Myocyte (in vitro differentiated cells): ENCODE results near the gene TSPAN5. TPM values are rescaled to one million over a fixed set of nuclear protein-coding genes. Genes with fewer than 3 reads are reported as not detected.
"Not testable (repeated sequence)": the region's sequence is repeated elsewhere in the genome, so short reads cannot be mapped to it uniquely, and the experiment has no call there.

ENCODE experiments used
- DNase-seq: peaks from one replicate; pipeline ENCODE4 v3.0.0-alpha.2; 2012; ENCODE audit warnings: low read depth
- total RNA-seq: library from RNA; depleted of rRNA; stranded (reverse); fragments of >200 nt; gene quantifications from 2 replicates; pipeline ENCODE4 v1.2.3, GENCODE V29; 2014

Gene TSPAN5
- total RNA-seq, 1 donor from 2014 or later, result 14.1 TPM

DNA sequence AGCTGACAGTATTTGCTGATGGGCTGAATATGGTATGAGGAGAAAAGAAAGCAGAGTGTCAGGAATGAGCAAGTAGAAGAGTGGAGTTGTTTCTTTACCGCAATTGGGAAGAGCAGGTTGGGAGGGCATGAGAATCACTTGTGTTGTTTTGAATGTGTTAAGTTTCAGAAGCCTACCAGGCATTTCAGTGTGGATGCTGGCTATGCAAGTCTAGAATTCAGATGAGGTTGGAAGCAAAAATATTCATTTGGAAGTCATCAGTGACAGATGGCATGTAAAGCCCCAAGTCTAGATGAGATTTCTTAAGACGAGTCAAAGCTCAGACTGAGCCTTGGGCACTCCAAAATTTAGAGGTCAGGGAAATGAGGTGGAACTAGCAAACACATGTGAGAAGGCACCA lies 156.4 kb downstream of the TSPAN5 start:
- no peak for DNase-seq

DNA sequence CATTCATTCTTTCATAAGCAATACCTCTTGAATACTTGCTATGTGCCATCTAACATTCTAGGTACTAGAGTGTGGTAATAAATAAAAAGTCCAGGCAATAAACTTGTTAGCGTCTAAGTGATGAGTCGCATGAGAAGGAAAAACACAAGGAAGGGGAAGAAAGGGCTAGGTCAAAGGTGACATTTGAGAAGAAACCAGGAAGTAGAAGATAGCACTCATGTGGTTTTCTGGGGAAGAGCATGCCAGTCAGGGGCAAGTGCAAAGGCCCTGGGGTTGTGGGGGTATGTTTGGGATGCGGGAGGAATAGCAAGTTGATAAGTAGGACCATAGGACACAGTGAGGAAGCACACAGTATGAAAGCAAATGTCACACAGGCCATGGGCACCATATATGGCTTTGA lies 157.0 kb downstream of the TSPAN5 start:
- no peak for DNase-seq

DNA sequence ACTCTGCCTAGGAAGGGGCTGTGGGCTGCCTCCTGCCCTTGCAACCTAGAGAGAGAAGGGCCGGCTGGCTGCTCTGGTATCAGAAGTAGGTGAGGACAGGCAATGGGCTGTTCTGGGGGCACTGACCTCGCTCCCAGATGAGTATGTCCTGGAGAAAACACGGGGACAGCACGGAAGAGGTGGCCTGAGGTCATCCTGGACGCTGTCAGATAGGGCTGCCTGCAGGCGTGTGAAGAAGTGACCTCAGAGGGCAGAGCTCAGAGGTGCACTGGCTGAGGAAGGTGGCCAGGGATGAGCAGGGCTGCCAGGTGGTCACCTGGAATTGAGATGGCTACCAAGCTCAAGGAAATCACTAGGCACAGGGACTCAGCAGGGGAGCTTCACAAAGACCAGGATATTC lies 159.6 kb downstream of the TSPAN5 start:
- DNase-seq, result no peak

DNA sequence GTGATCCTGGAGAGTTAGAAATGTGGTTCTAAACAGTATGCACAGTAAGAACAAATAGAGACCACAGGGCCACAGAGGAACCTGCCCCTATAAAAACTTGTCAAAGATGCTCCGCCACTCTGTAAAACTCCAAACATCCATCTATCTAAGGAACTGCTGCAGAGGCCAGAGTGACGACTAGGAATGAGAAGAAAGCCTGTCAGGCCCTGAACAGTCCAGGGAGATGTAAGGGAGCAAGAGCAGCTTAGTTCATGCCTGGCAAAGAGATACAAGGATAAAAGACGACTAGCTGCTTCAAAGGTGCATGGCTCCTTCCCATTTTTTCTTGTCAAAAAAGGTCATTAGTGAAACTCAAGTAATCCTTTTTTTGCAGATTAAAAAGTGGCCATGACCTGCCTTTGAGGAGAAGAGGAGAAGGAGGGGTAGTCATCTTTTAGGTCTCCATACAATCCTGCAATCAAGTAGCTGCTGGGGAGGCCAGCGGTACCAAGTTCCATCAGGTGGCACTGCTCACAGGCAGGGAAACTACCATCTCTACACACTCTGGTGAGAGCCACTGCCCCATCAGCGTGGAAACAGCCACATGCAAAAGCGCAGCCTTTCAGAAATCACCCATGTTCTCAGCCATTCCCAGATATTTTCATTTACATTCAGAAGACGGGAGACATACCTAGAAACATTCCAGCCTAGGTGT lies 162.1 kb downstream of the TSPAN5 start:
- no peak for DNase-seq

DNA sequence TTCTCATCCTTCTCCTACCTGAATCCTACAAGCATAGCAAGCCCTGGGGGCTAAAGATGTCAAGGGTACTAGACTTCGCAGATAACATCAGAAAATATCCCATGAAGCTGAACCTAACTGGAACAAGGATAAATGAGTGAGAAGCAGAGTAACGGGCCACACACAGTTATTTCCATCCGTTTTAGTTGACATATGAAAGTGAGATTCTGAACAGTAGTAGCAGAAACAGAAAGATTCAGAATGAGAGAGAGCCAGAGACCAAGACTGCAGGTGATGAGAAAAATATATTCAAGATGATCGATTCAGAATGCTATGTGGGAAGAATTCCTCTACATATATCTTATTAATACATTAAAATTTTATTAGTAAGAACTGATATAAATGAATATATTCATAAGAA lies 165.1 kb downstream of the TSPAN5 start:
- no peak for DNase-seq

DNA sequence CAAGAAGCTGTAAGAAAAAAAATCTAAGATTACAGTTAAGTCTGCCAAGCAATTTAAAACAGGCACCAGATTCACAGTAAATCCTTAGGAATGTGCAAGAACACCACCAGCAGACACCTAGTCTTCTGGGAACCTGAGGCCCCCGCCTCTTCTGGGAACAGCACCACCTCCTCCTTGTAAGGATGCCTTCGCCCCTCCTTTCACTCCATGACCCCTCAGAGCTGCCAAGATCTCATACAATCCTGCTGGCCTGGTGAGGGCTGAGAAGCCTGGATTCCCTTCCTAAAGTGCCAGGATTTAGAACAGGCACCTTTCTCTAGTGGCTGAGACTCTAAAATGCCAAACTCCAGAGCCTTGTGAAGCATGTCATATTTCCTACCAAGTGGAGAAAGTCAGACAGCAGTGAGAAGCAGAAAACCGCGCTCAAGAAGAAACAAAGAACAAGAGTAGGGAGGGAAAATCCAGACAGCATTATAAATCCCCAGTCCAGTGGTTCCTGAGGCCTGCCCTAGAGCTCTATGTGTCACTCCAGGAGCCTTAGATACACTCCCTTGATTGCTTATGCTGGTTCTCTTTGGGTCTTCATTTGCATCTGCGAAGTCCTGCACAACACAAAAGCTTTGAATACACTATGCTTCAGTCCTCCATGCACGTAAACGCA lies 166.4 kb downstream of the TSPAN5 start:
- no peak for DNase-seq

DNA sequence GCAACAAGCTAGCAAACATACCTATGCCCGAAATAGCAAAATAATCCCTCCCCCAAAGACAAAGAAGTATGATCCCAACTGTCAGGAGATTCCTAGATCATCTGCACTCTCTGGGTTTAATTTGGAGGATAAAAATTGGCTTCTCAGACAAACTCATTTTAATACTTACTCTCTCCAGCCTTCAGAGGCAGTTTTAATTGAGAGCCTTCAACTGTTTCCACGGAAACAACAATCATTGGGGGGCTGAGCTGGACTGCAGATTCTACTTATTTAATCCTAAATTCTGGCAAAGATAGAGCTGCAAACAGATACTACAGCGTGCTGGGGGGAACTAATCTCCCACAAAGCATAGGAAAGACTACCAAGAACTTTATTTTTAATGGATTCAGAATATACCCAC lies 168.2 kb downstream of the TSPAN5 start:
- no peak for DNase-seq

DNA sequence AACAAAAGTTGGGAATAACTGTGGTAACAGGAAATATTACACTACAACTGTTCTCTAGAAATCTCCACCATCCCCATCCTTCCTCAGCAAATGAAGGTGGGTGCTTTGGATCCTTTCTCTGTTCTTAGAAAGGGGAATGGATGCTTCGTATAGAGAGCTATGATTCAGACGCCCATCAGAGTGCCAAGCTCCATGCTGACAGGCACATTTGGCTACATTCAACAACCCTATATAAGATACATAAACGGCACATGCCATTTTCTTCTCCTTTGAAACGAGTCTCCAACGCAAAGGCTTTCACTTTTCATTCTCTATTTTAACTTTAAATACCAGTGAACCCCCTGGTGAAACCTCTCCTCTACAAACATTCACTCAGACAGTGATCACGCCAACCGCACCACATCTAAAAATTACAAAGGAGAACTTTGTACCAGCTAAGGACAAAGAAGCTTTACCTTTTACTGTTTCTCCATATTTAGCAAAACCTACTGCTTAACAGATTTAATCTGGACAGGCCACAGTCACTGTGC lies 172.5 kb downstream of the TSPAN5 start:
- no peak for DNase-seq

DNA sequence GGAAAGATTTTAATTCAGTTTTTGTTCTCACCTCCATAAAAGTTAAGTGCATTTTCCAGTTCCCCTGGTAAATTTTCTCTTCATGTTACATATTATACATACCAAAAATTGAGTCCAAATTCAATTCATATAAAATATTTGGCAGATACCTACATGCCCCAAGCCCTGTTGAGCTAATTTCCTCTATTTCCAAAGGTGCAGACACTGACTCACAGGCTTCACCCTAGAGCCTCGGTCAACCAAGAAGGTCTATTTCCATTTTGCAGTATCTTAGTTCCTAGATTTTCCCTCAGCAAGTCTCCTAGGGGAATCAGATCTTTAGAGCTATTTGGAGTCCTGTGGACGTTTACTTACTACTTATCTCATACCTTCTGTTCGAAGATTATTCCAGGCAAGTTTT lies 174.4 kb downstream of the TSPAN5 start:
- DNase-seq, result no peak

DNA sequence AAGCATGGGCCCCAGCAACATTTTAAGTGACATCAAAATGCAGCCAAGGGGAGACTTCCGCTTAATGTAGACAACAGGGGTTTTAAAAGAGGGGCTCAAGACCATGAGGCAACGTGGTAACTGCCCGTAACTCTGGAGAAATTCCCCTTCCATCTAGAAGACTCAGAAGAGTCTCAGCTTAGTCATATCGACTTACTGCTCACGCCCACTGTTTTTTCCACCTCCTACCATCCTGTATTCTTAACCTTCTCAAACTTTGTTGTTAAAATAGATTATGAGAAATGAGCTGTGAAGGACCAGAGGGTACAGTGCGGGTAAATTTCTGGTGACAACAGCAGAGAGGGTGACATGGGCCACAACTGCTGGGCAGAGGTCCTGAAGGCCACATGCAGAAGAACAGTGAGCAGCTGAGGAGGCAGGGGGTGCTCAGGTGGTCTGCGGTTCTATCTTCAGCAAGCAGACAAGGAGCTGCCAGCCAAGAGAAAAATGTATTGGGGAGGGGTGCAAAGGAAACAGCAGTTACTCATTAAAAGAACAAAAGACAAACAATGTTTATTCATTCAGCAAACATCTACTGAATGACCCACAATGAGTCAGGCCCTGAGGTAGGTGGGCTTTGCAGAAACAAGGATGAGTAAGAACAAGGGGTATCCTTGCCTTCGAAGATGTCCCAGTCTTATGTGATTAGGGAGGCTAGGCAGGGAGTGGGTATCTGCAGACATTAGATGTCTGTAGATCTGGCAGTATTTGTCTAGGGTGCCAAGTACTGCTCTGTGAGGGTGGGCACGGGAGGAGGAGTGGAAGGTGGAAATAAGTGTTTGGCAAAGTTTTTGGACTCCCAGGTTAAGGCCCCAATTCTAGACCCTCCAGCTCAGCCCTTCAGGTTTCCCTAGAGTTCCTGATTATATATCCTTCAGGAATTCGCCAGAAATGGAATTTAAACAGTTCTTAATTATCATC lies 175.3 kb downstream of the TSPAN5 start:
- DNase-seq, result no peak

DNA sequence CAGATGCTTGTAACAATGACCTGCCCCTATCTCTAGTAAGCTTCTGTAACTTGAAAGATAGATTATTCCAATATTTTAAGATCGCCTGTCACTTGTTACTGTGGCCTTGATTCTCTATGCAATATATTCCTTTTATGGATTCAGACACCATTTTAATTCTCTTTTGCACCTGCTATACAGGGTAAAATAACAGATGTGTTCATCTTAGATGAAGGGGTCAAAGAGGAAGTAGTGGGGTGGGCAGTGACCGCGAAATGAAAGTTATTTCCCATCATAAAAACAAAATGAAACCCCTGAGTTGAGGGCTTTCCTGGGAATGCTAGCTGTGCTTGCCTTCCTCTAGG lies 175.9 kb downstream of the TSPAN5 start:
- no peak for DNase-seq

DNA sequence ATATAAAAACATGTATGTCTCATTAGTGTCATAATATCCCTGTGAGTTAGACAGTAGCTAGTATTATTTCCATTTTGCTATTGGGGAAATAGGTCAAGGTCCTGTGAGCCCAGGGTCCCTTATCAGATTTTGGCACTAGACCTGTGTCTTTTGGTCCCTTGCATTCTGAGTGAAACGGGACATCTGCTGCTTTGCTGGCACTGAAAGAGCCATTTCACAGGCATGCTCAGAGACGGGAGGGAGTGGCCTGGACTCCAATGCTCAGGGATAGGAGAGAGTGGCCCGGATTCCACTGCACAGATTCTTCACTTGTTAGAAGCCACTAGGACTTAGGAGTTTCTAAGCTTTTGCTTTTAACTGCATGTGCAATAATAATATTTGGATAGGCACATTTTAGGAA lies 177.2 kb downstream of the TSPAN5 start:
- peak; percentile 40 for DNase-seq

DNA sequence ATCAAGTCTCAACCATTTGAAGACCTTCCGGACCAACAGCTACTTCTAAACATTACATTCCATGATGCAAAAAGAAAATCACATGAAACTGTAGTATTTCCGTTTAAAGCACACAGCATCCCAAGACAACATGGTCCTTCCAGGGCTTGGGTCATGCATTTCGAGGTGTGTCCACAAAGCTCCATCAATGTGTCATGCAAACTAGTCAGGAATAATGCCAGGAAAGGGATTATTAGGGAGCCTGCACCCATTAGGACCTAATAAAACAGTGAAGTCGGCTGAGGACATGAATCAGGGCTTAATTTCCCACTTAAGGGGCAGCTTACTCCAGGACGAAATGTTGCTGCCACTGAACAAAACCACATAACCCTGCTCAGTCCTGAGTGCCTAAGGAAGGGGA lies 177.9 kb downstream of the TSPAN5 start:
- no peak for DNase-seq

DNA sequence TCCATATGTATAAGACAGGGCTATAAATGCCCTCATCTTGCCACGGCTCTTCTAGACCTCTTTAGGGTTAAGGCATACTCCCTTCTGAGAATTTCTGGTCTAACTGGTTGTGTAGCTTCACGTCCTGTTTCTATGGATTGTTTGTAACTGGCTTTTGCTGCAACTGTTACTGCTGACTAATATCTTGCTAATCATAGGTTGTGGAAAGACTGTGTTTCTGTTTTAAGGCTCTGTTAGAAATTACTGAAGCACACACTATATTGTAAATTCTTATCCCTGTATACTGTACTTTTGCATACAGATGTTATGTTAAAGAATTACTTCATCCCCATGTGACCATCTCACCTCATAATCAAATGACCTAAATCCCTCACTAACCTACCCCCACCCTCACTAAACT lies 178.8 kb downstream of the TSPAN5 start:
- DNase-seq, result not testable (repeated sequence)

DNA sequence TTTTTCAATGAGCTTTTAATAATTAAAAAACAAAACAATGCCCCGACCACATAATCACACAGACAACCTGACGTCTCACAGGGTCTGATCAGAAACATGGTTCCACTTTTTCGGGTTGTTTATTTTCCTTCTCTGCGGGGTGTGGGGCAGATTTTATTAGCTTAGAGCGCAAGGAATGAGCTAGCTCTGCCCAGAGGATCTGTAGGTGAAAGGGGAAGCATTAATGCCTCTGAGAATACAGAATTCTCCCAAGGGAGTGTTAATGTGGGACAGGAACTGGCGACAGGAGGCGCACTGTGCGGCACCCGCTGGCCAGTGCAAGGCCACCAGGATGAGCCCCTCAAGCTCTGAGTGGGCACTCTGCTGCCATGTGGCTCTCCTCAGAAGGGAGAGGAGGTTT lies 181.5 kb downstream of the TSPAN5 start:
- DNase-seq, result no peak

DNA sequence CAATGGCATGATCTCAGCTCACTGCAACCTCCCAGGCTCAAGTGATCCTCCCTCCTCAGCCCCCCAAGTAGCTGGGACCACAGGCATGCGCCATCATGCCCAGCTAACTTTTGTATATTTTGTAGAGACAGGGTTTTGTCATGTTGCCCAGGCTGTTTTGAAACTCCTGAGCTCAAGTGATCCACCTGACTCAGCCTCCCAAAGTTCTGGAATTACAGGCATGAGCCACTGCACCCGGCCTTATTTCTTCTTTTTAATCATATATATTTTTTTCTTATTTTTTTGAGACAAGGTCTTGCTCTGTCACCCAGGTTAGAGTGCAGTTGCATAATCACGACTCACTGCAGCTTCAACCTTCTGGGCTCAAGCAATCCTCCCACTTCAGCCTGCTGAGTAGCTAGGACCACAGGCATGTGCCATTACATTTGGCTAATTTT lies 184.0 kb downstream of the TSPAN5 start:
- DNase-seq, result peak; percentile 30

DNA sequence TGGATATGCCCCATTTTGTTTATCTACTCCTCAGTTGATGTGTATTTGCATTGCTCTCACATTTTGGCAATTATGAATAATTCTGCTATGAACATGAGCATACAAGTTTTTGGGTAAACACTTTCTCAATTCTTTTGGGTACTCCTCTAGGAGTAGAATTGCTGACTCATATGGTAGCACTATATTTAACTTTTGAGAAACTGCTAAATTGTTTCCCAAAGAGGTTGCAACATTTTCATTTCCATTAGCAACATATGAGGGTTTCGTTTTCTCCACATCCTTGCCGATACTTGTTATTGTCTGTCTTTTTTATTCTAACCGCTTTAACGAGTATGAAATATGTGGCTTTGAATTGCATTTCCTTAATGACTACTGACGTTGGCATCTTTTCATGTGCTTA lies 185.4 kb downstream of the TSPAN5 start:
- DNase-seq, result no peak

DNA sequence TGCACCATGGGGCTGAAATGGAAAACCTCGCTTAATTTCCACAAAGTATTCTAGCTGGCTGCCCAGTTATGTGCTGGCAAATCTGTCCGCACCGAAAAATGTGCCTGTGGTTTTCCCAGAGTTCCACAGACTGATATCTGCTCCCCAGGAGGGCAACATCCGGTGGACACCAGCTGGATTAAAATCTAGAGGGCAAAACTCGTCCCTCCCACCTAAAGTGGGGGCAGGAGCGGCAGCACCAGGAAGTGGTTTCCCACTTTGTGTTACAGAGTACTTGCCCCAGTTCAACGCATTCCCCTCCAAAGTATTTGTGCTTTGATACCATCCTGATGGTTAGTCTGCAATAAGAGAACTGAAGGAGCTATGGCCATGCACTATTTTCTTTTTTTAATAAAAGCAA lies 187.6 kb downstream of the TSPAN5 start:
- peak; percentile 93 for DNase-seq

DNA sequence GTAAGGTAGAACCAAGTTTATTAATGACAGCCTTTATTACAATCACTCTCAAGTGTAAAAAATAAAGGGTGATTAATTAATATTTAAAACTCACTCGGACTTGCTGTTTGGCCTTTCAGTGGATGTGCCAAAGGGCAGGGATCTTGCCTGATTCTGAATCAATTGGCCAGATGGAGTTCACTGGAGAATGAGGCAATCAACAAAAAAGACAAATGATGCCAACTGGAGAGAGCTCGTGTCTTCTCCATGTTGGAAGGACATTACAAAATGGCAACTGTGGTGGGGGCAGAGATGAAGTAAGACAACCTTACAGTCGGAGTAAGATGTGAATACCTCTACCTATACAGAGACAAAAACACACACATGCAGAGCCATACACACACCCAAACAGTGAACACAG lies 188.0 kb downstream of the TSPAN5 start:
- peak; percentile 69 for DNase-seq

DNA sequence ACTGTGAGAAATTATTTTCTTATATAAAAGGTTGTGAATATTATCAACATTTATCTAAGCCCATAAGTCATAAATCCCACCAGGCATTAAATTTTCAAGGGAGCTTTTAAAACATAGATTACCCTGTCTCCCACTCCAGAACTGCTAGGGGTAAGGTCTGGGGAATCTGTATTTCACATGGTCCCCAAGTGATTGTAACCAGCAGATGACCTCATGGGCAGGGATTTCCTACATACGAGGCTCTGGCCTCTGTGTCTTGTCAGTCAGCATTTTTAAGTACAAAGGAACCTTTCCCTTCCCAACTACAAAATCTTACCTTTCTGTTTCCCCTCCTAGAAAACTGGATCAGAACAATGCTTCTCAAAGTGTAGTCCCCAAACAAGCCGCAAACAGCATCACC lies 188.6 kb downstream of the TSPAN5 start:
- peak; percentile 50 for DNase-seq

DNA sequence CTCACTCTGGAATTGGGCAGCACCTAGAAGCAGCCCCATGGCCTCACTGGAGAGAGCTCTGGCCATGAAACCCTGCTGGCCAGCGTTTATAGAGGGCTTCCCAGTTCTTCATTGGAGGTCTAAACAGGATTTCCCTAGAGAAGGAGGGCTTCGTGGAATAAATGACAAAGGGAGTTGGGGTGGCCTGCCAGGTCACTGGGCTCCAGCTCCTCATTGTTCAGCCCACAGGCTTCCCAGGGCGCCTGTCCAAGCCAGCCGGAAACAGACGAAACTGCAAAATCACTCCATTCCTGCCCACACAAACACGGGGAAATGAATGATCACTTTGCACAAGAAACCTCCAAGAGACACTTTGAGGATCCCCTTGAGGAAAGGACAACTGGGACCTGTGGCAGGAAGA lies 189.7 kb downstream of the TSPAN5 start:
- peak; percentile 45 for DNase-seq

DNA sequence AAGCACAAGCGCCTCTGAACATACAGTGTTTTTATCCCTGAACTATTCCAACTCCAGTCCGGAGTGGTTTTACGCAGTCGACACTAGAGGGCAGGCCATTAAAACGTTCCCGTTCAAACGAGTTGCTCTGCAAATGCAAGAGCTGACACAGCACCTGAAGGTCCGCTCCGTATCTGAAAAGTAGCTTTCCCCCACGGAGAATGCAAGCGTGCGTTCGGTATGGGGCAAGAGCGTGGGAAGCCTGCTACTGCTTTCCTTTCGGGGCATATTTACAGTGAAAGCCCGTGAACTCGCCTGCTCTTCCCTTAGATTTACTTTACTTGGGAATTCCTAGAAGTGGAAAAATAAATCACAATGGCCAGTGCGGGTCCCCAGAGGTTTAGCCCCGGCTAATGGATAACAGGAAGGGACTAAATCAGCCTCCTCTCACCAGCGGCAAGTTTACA lies 190.8 kb downstream of the TSPAN5 start:
- DNase-seq, result peak; percentile 90
